ENCODE results near the gene SPTLC2. TPM values are rescaled to one million over a fixed set of nuclear protein-coding genes. Genes with fewer than 3 reads are reported as not detected.

SPTLC2 gene
- total and polyA plus RNA-seq, 2 of the 13 experiments (the other 11 are each of a cell fraction or from before 2014, with no cell fraction given) = 17.4 to 17.5 TPM

- TF ChIP-seq ZNF709 (CRISPR knock-in tag; IDR thresholded peaks at IDR 0.05) (no peak), AHDC1 (CRISPR knock-in tag; IDR thresholded peaks at IDR 0.05; ENCODE audit: borderline replicate concordance) (no peak), MED1 (CRISPR knock-in tag; IDR thresholded peaks at IDR 0.05) (0 out of 2 replicates have a peak, but pooled peaks have one; percentile 31), ZUFSP (CRISPR knock-in tag; IDR thresholded peaks at IDR 0.05; ENCODE audit: borderline replicate concordance) (no peak), SRSF4 (IDR thresholded peaks at IDR 0.05; ENCODE audit: low read depth, low read length, poor library complexity, severe bottlenecking) (no peak), BRF2 (CRISPR knock-in tag; IDR thresholded peaks at IDR 0.05) (no peak), CC2D1A (CRISPR knock-in tag; IDR thresholded peaks at IDR 0.05) (no peak), ZNF383 (CRISPR knock-in tag; IDR thresholded peaks at IDR 0.05; ENCODE audit: borderline replicate concordance) (no peak), ZNF577 (CRISPR knock-in tag; IDR thresholded peaks at IDR 0.05; ENCODE audit: borderline replicate concordance, low read depth) (no peak), ZNF772 (CRISPR knock-in tag; IDR thresholded peaks at IDR 0.05) (no peak), ZEB1 (IDR thresholded peaks at IDR 0.05; ENCODE audit: insufficient replicate concordance, low read depth) (no peak), ZBTB49 (CRISPR knock-in tag; IDR thresholded peaks at IDR 0.05; ENCODE audit: borderline replicate concordance) (no peak), PHB2 (IDR thresholded peaks at IDR 0.05; ENCODE audit: partially characterized antibody) (no peak), ZNF780A (CRISPR knock-in tag; IDR thresholded peaks at IDR 0.05) (no peak), ZNF576 (CRISPR knock-in tag; IDR thresholded peaks at IDR 0.05) (no peak), ATF4 (CRISPR knock-in tag; IDR thresholded peaks at IDR 0.05) (0 out of 4 replicates have a peak, but pooled peaks of 1 of the 2 experiments have one; percentile 46), HNRNPUL1 (IDR thresholded peaks at IDR 0.05; ENCODE audit: low read depth, low read length) (no peak)
Observed at GRCh38 chr14:77508249-77508648, 108.2 kb downstream of the SPTLC2 start (continued).
